ENCODE measurements around the gene GRM3. TPM values are rescaled to one million over a fixed set of nuclear protein-coding genes. Genes with fewer than 3 reads are reported as not detected.

Gene GRM3
- total and polyA plus RNA-seq, 2 of the 13 experiments (the other 11 are each of a cell fraction or from before 2014, with no cell fraction given): not detected

DNA sequence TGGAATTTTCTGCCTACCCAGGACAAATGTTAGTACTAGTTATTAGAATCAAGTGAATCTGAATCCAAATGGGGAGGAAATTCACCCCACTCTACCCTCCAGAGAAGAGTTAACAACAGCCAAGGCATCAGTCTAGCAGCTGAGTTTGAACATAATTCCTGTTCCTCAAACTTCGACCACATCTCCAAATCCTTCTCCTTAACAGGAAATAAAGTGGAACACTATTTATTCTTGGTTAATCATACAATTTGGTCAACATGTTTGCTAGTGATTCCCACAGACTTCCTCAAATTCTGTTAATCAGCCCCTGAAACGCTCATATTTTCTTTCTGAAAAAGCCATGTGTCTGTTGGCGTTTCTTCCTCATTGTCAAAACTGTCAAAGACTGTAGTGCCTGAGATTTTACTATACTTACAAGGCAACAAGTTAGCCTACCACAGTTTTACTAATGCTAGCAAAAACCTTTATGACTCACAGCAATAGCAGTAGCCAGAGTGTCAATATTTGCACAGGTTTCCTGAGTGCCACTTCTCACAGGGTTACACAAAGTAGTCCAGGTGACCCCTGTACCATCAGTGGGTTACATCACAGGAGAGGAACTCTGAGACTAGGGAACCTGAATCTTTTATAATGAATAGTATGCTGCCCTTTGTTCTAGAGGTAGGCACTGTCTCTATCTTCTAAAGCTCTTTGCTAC, 202.9 kb downstream of the GRM3 start (continued):
- TF ChIP-seq, protein P1, sequence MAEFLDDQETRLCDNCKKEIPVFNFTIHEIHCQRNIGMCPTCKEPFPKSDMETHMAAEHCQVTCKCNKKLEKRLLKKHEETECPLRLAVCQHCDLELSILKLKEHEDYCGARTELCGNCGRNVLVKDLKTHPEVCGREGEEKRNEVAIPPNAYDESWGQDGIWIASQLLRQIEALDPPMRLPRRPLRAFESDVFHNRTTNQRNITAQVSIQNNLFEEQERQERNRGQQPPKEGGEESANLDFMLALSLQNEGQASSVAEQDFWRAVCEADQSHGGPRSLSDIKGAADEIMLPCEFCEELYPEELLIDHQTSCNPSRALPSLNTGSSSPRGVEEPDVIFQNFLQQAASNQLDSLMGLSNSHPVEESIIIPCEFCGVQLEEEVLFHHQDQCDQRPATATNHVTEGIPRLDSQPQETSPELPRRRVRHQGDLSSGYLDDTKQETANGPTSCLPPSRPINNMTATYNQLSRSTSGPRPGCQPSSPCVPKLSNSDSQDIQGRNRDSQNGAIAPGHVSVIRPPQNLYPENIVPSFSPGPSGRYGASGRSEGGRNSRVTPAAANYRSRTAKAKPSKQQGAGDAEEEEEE (CRISPR knock-in tag; IDR thresholded peaks at IDR 0.05; ENCODE audit: borderline replicate concordance): 0 out of 2 replicates have a peak, but pooled peaks have one; percentile 39
- TF ChIP-seq MIER3 (CRISPR knock-in tag; IDR thresholded peaks at IDR 0.05; ENCODE audit: borderline replicate concordance) (peak; percentile 96; the same call in 1 of the 2 replicates), ZNF20 (CRISPR knock-in tag; IDR thresholded peaks at IDR 0.05) (no peak), ZNF205 (CRISPR knock-in tag; IDR thresholded peaks at IDR 0.05) (peak; percentile 97), ZNF431 (CRISPR knock-in tag; IDR thresholded peaks at IDR 0.05; ENCODE audit: borderline replicate concordance, low read depth) (no peak), IRF2 (CRISPR knock-in tag; IDR thresholded peaks at IDR 0.05) (peak; percentile 88; the same call in 1 of the 2 replicates), ESRRA (CRISPR knock-in tag; IDR thresholded peaks at IDR 0.05; ENCODE audit: low read depth) (no peak), HMG20A (CRISPR knock-in tag; IDR thresholded peaks at IDR 0.05; ENCODE audit: borderline replicate concordance) (peak; percentile 99), FOSL2 (CRISPR knock-in tag; IDR thresholded peaks at IDR 0.05) (peak; percentile 99)
- TF ChIP-seq, protein P2, sequence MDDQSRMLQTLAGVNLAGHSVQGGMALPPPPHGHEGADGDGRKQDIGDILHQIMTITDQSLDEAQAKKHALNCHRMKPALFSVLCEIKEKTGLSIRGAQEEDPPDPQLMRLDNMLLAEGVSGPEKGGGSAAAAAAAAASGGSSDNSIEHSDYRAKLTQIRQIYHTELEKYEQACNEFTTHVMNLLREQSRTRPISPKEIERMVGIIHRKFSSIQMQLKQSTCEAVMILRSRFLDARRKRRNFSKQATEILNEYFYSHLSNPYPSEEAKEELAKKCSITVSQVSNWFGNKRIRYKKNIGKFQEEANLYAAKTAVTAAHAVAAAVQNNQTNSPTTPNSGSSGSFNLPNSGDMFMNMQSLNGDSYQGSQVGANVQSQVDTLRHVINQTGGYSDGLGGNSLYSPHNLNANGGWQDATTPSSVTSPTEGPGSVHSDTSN (CRISPR knock-in tag; IDR thresholded peaks at IDR 0.05; ENCODE audit: borderline replicate concordance): no peak
- TF ChIP-seq, protein P3, sequence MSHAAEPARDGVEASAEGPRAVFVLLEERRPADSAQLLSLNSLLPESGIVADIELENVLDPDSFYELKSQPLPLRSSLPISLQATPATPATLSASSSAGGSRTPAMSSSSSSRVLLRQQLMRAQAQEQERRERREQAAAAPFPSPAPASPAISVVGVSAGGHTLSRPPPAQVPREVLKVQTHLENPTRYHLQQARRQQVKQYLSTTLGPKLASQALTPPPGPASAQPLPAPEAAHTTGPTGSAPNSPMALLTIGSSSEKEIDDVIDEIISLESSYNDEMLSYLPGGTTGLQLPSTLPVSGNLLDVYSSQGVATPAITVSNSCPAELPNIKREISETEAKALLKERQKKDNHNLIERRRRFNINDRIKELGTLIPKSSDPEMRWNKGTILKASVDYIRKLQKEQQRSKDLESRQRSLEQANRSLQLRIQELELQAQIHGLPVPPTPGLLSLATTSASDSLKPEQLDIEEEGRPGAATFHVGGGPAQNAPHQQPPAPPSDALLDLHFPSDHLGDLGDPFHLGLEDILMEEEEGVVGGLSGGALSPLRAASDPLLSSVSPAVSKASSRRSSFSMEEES (CRISPR knock-in tag; IDR thresholded peaks at IDR 0.05): peak; percentile 73
- TF ChIP-seq, protein P4, sequence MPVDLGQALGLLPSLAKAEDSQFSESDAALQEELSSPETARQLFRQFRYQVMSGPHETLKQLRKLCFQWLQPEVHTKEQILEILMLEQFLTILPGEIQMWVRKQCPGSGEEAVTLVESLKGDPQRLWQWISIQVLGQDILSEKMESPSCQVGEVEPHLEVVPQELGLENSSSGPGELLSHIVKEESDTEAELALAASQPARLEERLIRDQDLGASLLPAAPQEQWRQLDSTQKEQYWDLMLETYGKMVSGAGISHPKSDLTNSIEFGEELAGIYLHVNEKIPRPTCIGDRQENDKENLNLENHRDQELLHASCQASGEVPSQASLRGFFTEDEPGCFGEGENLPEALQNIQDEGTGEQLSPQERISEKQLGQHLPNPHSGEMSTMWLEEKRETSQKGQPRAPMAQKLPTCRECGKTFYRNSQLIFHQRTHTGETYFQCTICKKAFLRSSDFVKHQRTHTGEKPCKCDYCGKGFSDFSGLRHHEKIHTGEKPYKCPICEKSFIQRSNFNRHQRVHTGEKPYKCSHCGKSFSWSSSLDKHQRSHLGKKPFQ (CRISPR knock-in tag; IDR thresholded peaks at IDR 0.05; ENCODE audit: insufficient replicate concordance): peak; percentile 28
- TF ChIP-seq, protein P5, sequence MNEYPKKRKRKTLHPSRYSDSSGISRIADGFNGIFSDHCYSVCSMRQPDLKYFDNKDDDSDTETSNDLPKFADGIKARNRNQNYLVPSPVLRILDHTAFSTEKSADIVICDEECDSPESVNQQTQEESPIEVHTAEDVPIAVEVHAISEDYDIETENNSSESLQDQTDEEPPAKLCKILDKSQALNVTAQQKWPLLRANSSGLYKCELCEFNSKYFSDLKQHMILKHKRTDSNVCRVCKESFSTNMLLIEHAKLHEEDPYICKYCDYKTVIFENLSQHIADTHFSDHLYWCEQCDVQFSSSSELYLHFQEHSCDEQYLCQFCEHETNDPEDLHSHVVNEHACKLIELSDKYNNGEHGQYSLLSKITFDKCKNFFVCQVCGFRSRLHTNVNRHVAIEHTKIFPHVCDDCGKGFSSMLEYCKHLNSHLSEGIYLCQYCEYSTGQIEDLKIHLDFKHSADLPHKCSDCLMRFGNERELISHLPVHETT (CRISPR knock-in tag; conservative IDR thresholded peaks at IDR 0.05): 0 out of 2 replicates have a peak, but pooled peaks have one; percentile 34
- TF ChIP-seq, protein P6, sequence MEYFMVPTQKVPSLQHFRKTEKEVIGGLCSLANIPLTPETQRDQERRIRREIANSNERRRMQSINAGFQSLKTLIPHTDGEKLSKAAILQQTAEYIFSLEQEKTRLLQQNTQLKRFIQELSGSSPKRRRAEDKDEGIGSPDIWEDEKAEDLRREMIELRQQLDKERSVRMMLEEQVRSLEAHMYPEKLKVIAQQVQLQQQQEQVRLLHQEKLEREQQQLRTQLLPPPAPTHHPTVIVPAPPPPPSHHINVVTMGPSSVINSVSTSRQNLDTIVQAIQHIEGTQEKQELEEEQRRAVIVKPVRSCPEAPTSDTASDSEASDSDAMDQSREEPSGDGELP (IDR thresholded peaks at IDR 0.05; ENCODE audit: borderline replicate concordance, low read depth): peak; percentile 82
- TF ChIP-seq, protein P7, sequence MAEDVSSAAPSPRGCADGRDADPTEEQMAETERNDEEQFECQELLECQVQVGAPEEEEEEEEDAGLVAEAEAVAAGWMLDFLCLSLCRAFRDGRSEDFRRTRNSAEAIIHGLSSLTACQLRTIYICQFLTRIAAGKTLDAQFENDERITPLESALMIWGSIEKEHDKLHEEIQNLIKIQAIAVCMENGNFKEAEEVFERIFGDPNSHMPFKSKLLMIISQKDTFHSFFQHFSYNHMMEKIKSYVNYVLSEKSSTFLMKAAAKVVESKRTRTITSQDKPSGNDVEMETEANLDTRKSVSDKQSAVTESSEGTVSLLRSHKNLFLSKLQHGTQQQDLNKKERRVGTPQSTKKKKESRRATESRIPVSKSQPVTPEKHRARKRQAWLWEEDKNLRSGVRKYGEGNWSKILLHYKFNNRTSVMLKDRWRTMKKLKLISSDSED (CRISPR knock-in tag; IDR thresholded peaks at IDR 0.05): no peak

All from HepG2 (cell line).